ENCODE results near the gene PKM. TPM values are rescaled to one million over a fixed set of nuclear protein-coding genes. Genes with fewer than 3 reads are reported as not detected.

Gene PKM
- total and polyA plus RNA-seq, 9 of the 15 experiments (the other 6 are each of a cell fraction or from before 2014, with no cell fraction given), result 140 to 825 (median 383) TPM

- TF ChIP-seq PHTF2 (CRISPR knock-in tag; IDR thresholded peaks at IDR 0.05) (no peak), MXD1 (CRISPR knock-in tag; IDR thresholded peaks at IDR 0.05; ENCODE audit: borderline replicate concordance, poor library complexity, severe bottlenecking) (no peak), ERF (CRISPR knock-in tag; IDR thresholded peaks at IDR 0.05) (no peak), NFE2L1 (tag; IDR thresholded peaks at IDR 0.05; ENCODE audit: borderline replicate concordance, low read depth) (no peak), SMC3 (conservative IDR thresholded peaks at IDR 0.05; ENCODE audit: insufficient read depth, low read depth, low read length) (no peak), ZNF280B (CRISPR knock-in tag; IDR thresholded peaks at IDR 0.05) (no peak), ZFP1 (CRISPR knock-in tag; IDR thresholded peaks at IDR 0.05) (no peak), ZFP30 (CRISPR knock-in tag; IDR thresholded peaks at IDR 0.05; ENCODE audit: borderline replicate concordance) (no peak), ZNF140 (CRISPR knock-in tag; IDR thresholded peaks at IDR 0.05) (no peak), ZNF253 (CRISPR knock-in tag; conservative IDR thresholded peaks at IDR 0.05) (no peak), ZNF232 (CRISPR knock-in tag; IDR thresholded peaks at IDR 0.05) (no peak), ZFPM2 (CRISPR knock-in tag; IDR thresholded peaks at IDR 0.05) (no peak), CBX1 (IDR thresholded peaks at IDR 0.05; ENCODE audit: low read depth) (peak; percentile 84; the same call in 1 of the 2 replicates), MTA1 (IDR thresholded peaks at IDR 0.05; ENCODE audit: borderline replicate concordance) (peak; percentile 23; the same call in 1 of the 2 replicates), FOXP1 (CRISPR knock-in tag; IDR thresholded peaks at IDR 0.05) (no peak), ZNF699 (CRISPR knock-in tag; IDR thresholded peaks at IDR 0.05; ENCODE audit: insufficient replicate concordance) (no peak), CCAR2 (IDR thresholded peaks at IDR 0.05; ENCODE audit: low read depth, low read length) (no peak), DIDO1 (tag; IDR thresholded peaks at IDR 0.05; ENCODE audit: low read depth) (peak; percentile 40; the same call in 1 of the 2 replicates), CBX5 (IDR thresholded peaks at IDR 0.05; ENCODE audit: borderline replicate concordance, low read depth) (no peak), MTA3 (IDR thresholded peaks at IDR 0.05; ENCODE audit: borderline replicate concordance) (peak; percentile 72; the same call in 1 of the 2 replicates), HMGXB4 (CRISPR knock-in tag; IDR thresholded peaks at IDR 0.05) (no peak), ESRRA (IDR thresholded peaks at IDR 0.05; ENCODE audit: borderline replicate concordance, low read depth) (peak; percentile 45; the same call in 1 of the 2 replicates), ZNF507 (tag; conservative IDR thresholded peaks at IDR 0.05) (no peak), CREB5 (CRISPR knock-in tag; IDR thresholded peaks at IDR 0.05) (no peak)
Measured at GRCh38 chr15:72272213-72272996, 41.4 kb upstream of the PKM start, which contains the start of gene PARP6 (continued).
